ENCODE results near the gene HCFC2.

The HCFC2 gene

GRCh38 chr12:104115587-104115975 is 51.2 kb downstream of the HCFC2 start:
- no peak for DNase-seq

- DNase-seq = no peak
Observed at GRCh38 chr12:104121001-104121400, 56.7 kb downstream of the HCFC2 start.

- no peak for DNase-seq
Observed at GRCh38 chr12:104122298-104122697, 58.0 kb downstream of the HCFC2 start.

GRCh38 chr12:104126548-104126947 is 62.2 kb downstream of the HCFC2 start:
- no peak for DNase-seq

- DNase-seq = no peak
Observed at GRCh38 chr12:104130760-104131159, 66.4 kb downstream of the HCFC2 start.

- no peak for DNase-seq
Observed at GRCh38 chr12:104131609-104132008, 67.3 kb downstream of the HCFC2 start.

- DNase-seq = peak in 4 of 56 donors; percentile 1 to 12 (median 5)
Observed at GRCh38 chr12:104132351-104132956, 68.1 kb downstream of the HCFC2 start.

GRCh38 chr12:104133321-104133720 is 69.0 kb downstream of the HCFC2 start:
- no peak for DNase-seq

- DNase-seq = no peak
Observed at GRCh38 chr12:104133866-104134265, 69.5 kb downstream of the HCFC2 start.

GRCh38 chr12:104134882-104135281 is 70.6 kb downstream of the HCFC2 start:
- DNase-seq = no peak

GRCh38 chr12:104136577-104136976 is 72.2 kb downstream of the HCFC2 start:
- no peak for DNase-seq

GRCh38 chr12:104137001-104137901 is 72.9 kb downstream of the HCFC2 start:
- peak in 42 of 56 donors; percentile 1 to 48 (median 20) for DNase-seq

GRCh38 chr12:104137902-104138796 is 73.8 kb downstream of the HCFC2 start, which contains the start of gene NFYB:
Gene NFYB, minus strand, starts transcription at chr12:104138210. Its CDS starts 2,757 bp downstream, at chr12:104135453.
- DNase-seq = peak in 55 of 56 donors; percentile 54 to 97 (median 91)

GRCh38 chr12:104138797-104139152 is 74.4 kb downstream of the HCFC2 start:
- DNase-seq = peak in 22 of 56 donors; percentile 10 to 63 (median 40)

GRCh38 chr12:104142543-104142942 is 78.2 kb downstream of the HCFC2 start:
- DNase-seq = no peak

- DNase-seq = no peak
Observed at GRCh38 chr12:104143002-104143401, 78.7 kb downstream of the HCFC2 start.

- no peak for DNase-seq
Observed at GRCh38 chr12:104143918-104144317, 79.6 kb downstream of the HCFC2 start.

- no peak for DNase-seq
Observed at GRCh38 chr12:104147346-104147745, 83.0 kb downstream of the HCFC2 start.

GRCh38 chr12:104150416-104150815 is 86.1 kb downstream of the HCFC2 start:
- DNase-seq = no peak

GRCh38 chr12:104152685-104153241 is 88.4 kb downstream of the HCFC2 start:
- DNase-seq = no peak

GRCh38 chr12:104154286-104154685 is 90.0 kb downstream of the HCFC2 start:
- no peak for DNase-seq

All from nucleus accumbens (tissue), 56 donors.